Neural cell (in vitro differentiated cells): ENCODE results near the gene BTNL2. TPM values are rescaled to one million over a fixed set of nuclear protein-coding genes. Genes with fewer than 3 reads are reported as not detected.

Experiments used
- H2AFZ ChIP-seq: fragments of 200-600, 300-800 bp; sonication (generic), shearing (Covaris generic); 2 replicates; pipeline ENCODE4 v1.6.0; 2014; ENCODE audit warnings: low read depth, mild to moderate bottlenecking, antibody characterized with exemption, low read length, moderate library complexity
- H3F3A ChIP-seq: fragments of 200-600 bp; shearing (Covaris generic); 2 replicates; pipeline ENCODE4 v1.6.1; 2016; ENCODE audit warnings: mild to moderate bottlenecking, moderate library complexity, mixed read lengths, antibody characterized with exemption, low read length; ENCODE audit not compliant: insufficient read depth, poor library complexity, severe bottlenecking
- H3K27ac ChIP-seq: fragments of 200-600, 300-800 bp; sonication (generic), shearing (Covaris generic); 2 replicates; pipeline ENCODE4 v1.5.1; 2014; ENCODE audit warnings: mild to moderate bottlenecking, low read length, moderate library complexity
- H3K27me3 ChIP-seq: fragments of 300-800, 200-600 bp; sonication (generic), shearing (Covaris generic); 2 replicates; pipeline ENCODE4 v1.6.0; 2014; ENCODE audit warnings: mild to moderate bottlenecking, low read depth, low read length, moderate library complexity; ENCODE audit not compliant: insufficient read depth
- H3K36me3 ChIP-seq: fragments of 300-800, 200-600 bp; sonication (generic), shearing (Covaris generic); 2 replicates; pipeline ENCODE4 v1.5.1; 2014; ENCODE audit warnings: mild to moderate bottlenecking, antibody characterized with exemption, low read length, moderate library complexity; ENCODE audit not compliant: insufficient read depth
- H3K4me2 ChIP-seq: fragments of 300-800, 200-600 bp; sonication (generic), shearing (Covaris generic); 2 replicates; pipeline ENCODE4 v1.6.0; 2014; ENCODE audit warnings: mild to moderate bottlenecking, low read length
- H3K4me3 ChIP-seq: fragments of 300-800, 200-600 bp; sonication (generic), shearing (Covaris generic); 2 replicates; pipeline ENCODE4 v1.5.1; 2014; ENCODE audit warnings: mild to moderate bottlenecking, low read length, moderate library complexity
- H3K79me2 ChIP-seq: fragments of 200-600 bp; shearing (Covaris generic); replicated peaks from 2 replicates; pipeline ENCODE4 v1.6.0; 2014; ENCODE audit warnings: mild to moderate bottlenecking, low read length, moderate library complexity; ENCODE audit not compliant: insufficient read depth
- H3K9ac ChIP-seq: fragments of 300-800, 200-600 bp; sonication (generic), shearing (Covaris generic); 2 replicates; pipeline ENCODE4 v1.6.1; 2016; ENCODE audit warnings: mild to moderate bottlenecking, low read length, mixed read lengths
- H3K9me2 ChIP-seq: fragments of 200-600 bp; shearing (Covaris generic); 2 replicates; pipeline ENCODE4 v1.6.1; 2016; ENCODE audit warnings: mild to moderate bottlenecking, low read length, mixed read lengths; ENCODE audit not compliant: insufficient read depth
- H3K9me3 ChIP-seq: fragments of 200-600, 300-800 bp; sonication (generic), shearing (Covaris generic); 2 replicates; pipeline ENCODE4 v1.6.1; 2016; ENCODE audit warnings: mild to moderate bottlenecking, mixed run types, low read length, moderate library complexity, mixed read lengths
- H4K20me1 ChIP-seq: fragments of 200-600 bp; shearing (Covaris generic); 2 replicates; pipeline ENCODE4 v1.6.1; 2016; ENCODE audit warnings: mild to moderate bottlenecking, mixed run types; ENCODE audit not compliant: insufficient read depth
- EP300 ChIP-seq: fragments of 450-650 bp; conservative IDR thresholded peaks from 2 replicates; pipeline ENCODE4 v1.6.1; 2014; ENCODE audit warnings: antibody characterized with exemption, mild to moderate bottlenecking, moderate library complexity; ENCODE audit not compliant: poor library complexity, severe bottlenecking
- EZH2 ChIP-seq: fragments of 200-600, 300-800 bp; shearing (Covaris generic), sonication (generic); IDR thresholded peaks from 2 replicates; pipeline ENCODE4 v1.6.1; 2014; ENCODE audit warnings: antibody characterized with exemption, low read length, borderline replicate concordance, mild to moderate bottlenecking; ENCODE audit not compliant: insufficient read depth, poor library complexity, severe bottlenecking
- MXI1 ChIP-seq: fragments of 450-650 bp; conservative IDR thresholded peaks from 2 replicates; pipeline ENCODE4 v1.6.1; 2014; ENCODE audit warnings: antibody characterized with exemption, mild to moderate bottlenecking; ENCODE audit not compliant: poor library complexity, severe bottlenecking
- POLR2AphosphoS5 ChIP-seq: IDR thresholded peaks from 2 replicates; pipeline ENCODE4 v1.6.1; 2012
- RAD21 ChIP-seq: fragments of 450-650 bp; conservative IDR thresholded peaks from 2 replicates; pipeline ENCODE4 v1.6.1; 2014; ENCODE audit warnings: antibody characterized with exemption, mild to moderate bottlenecking, moderate library complexity
- REST ChIP-seq: IDR thresholded peaks from 2 replicates; pipeline ENCODE4 v1.6.1; 2012; ENCODE audit warnings: borderline replicate concordance
- SMC3 ChIP-seq: fragments of 450-650 bp; conservative IDR thresholded peaks from 2 replicates; pipeline ENCODE4 v1.6.1; 2014; ENCODE audit warnings: antibody characterized with exemption, mild to moderate bottlenecking, moderate library complexity; ENCODE audit not compliant: poor library complexity
- TAF1 ChIP-seq: IDR thresholded peaks from 2 replicates; pipeline ENCODE4 v1.6.1; 2012; ENCODE audit warnings: low read depth
- polyA plus RNA-seq: library from polyadenylated mRNA; depleted of rRNA; stranded (reverse); fragments of >200 nt; gene quantifications from 2 replicates; pipeline ENCODE4 v1.2.3, GENCODE V29; 2014
- TF ChIP-seq, protein P1 (sequence below): fragments of 450-650 bp; IDR thresholded peaks from 2 replicates; pipeline ENCODE4 v1.5.1; 2014; ENCODE audit warnings: antibody characterized with exemption, mild to moderate bottlenecking, moderate library complexity; ENCODE audit not compliant: poor library complexity, severe bottlenecking

Gene BTNL2
- polyA plus RNA-seq, 1 donor from 2014 or later: not detected

DNA sequence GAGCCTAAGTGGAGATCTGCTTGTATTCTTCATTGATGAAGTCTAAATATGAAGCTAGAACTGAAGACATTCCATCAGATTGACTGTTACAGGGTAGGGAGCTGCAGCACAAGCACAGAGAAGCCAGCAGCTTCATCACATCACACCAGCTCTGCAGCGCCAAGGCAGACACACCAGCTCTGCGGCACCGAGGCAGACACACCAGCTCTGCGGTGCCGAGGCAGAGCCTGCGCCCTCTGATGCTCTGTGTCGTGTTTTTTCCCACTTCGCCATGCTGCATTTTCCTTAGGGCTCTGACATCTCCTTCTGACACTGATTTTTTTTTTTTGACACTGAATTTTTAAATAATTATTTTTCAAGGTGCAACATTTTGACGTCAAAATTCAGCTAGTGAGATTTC lies 784 bp downstream of the BTNL2 start:
- H3K4me3 ChIP-seq: no peak overlapping the region
- no peaks in the 10 kb centered on the region for H3K36me3 ChIP-seq
- no peak overlapping the region for H2AFZ ChIP-seq
- no peaks in the 10 kb centered on the region for H3K9me2 ChIP-seq
- H3K27me3 ChIP-seq: no peaks in the 10 kb centered on the region
- no peak overlapping the region for H3K4me2 ChIP-seq
- H3K79me2 ChIP-seq: no peaks in the 10 kb centered on the region
- H3F3A ChIP-seq: no peaks in the 10 kb centered on the region
- H4K20me1 ChIP-seq: no peaks in the 10 kb centered on the region
- no peaks in the 10 kb centered on the region for H3K9me3 ChIP-seq
- H3K27ac ChIP-seq: no peak overlapping the region
- no peak overlapping the region for H3K9ac ChIP-seq
- TF ChIP-seq, protein P1, sequence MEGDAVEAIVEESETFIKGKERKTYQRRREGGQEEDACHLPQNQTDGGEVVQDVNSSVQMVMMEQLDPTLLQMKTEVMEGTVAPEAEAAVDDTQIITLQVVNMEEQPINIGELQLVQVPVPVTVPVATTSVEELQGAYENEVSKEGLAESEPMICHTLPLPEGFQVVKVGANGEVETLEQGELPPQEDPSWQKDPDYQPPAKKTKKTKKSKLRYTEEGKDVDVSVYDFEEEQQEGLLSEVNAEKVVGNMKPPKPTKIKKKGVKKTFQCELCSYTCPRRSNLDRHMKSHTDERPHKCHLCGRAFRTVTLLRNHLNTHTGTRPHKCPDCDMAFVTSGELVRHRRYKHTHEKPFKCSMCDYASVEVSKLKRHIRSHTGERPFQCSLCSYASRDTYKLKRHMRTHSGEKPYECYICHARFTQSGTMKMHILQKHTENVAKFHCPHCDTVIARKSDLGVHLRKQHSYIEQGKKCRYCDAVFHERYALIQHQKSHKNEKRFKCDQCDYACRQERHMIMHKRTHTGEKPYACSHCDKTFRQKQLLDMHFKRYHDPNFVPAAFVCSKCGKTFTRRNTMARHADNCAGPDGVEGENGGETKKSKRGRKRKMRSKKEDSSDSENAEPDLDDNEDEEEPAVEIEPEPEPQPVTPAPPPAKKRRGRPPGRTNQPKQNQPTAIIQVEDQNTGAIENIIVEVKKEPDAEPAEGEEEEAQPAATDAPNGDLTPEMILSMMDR: no peak
- no peak for TF ChIP-seq EP300
- TF ChIP-seq TAF1: no peak
- TF ChIP-seq MXI1: no peak
- no peak for TF ChIP-seq POLR2AphosphoS5
- no peak for TF ChIP-seq EZH2
- no peak for TF ChIP-seq SMC3
- TF ChIP-seq REST: no peak
- no peak for TF ChIP-seq RAD21

- H3F3A ChIP-seq: no peaks in the 10 kb centered on the region
- H3K79me2 ChIP-seq: no peaks in the 10 kb centered on the region
- H3K36me3 ChIP-seq: no peaks in the 10 kb centered on the region
- no peaks in the 10 kb centered on the region for H3K27me3 ChIP-seq
- no peak overlapping the region for H3K9ac ChIP-seq
- H3K9me2 ChIP-seq: no peaks in the 10 kb centered on the region
- no peaks in the 10 kb centered on the region for H3K9me3 ChIP-seq
- no peak overlapping the region for H3K4me2 ChIP-seq
- TF ChIP-seq TAF1: no peak
- TF ChIP-seq RAD21: no peak
- no peak overlapping the region for H2AFZ ChIP-seq
- no peak overlapping the region for H3K27ac ChIP-seq
- no peak overlapping the region for H3K4me3 ChIP-seq
- no peaks in the 10 kb centered on the region for H4K20me1 ChIP-seq
These were observed 1.3 kb downstream of the BTNL2 start for GRCh38 chr6:32405656-32406055.

- Histone ChIP-seq H3K79me2 (no peaks in the 10 kb centered on the region), H3K27ac (no peak overlapping the region), H2AFZ (no peak overlapping the region), H3K4me3 (no peak overlapping the region), H3K9me3 (no peaks in the 10 kb centered on the region), H3K4me2 (no peak overlapping the region), H3K9ac (no peak overlapping the region), H3K27me3 (no peaks in the 10 kb centered on the region), H4K20me1 (no peaks in the 10 kb centered on the region), H3F3A (no peaks in the 10 kb centered on the region), H3K9me2 (no peaks in the 10 kb centered on the region), H3K36me3 (no peaks in the 10 kb centered on the region)
- TF ChIP-seq MXI1 (no peak), SMC3 (no peak), TAF1 (no peak), EP300 (no peak)
- TF ChIP-seq, protein P1: no peak
These were observed 4.2 kb downstream of the BTNL2 start for GRCh38 chr6:32402812-32403211.
